ENCODE data around the gene ADAM20.
"Not testable (repeated sequence)": the region's sequence is repeated elsewhere in the genome, so short reads cannot be mapped to it uniquely, and the experiment has no call there.

Gene ADAM20

DNA sequence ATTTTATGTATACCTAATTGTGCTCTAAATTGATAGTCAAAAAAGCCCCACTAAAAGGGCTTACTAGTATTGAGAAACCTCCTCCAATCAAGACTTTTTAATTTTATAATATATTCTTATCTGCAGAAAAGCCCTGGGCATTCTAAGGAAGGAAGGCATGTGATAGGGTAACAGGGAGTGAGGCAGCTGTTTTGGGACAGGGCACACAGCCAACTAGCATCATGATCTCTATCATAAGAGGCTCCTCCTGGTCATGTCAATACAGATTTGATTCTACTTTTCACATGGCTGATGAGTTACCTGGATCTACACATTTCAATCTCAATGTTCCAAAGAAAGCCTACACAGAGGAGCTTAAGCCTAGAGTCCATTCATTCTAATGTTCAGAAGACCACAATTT, 9.1 kb downstream of the ADAM20 start:
- no peak for DNase-seq (ENCODE audit: low spot score)
- TF ChIP-seq, protein P1, sequence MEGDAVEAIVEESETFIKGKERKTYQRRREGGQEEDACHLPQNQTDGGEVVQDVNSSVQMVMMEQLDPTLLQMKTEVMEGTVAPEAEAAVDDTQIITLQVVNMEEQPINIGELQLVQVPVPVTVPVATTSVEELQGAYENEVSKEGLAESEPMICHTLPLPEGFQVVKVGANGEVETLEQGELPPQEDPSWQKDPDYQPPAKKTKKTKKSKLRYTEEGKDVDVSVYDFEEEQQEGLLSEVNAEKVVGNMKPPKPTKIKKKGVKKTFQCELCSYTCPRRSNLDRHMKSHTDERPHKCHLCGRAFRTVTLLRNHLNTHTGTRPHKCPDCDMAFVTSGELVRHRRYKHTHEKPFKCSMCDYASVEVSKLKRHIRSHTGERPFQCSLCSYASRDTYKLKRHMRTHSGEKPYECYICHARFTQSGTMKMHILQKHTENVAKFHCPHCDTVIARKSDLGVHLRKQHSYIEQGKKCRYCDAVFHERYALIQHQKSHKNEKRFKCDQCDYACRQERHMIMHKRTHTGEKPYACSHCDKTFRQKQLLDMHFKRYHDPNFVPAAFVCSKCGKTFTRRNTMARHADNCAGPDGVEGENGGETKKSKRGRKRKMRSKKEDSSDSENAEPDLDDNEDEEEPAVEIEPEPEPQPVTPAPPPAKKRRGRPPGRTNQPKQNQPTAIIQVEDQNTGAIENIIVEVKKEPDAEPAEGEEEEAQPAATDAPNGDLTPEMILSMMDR (conservative IDR thresholded peaks at IDR 0.05; ENCODE audit: low read depth): no peak
- no peak overlapping the region for H3K27ac ChIP-seq
- CTCF ChIA-PET: no interaction called here
- POLR2A ChIA-PET (ENCODE audit: low non-redundant PET): no interaction called here

DNA sequence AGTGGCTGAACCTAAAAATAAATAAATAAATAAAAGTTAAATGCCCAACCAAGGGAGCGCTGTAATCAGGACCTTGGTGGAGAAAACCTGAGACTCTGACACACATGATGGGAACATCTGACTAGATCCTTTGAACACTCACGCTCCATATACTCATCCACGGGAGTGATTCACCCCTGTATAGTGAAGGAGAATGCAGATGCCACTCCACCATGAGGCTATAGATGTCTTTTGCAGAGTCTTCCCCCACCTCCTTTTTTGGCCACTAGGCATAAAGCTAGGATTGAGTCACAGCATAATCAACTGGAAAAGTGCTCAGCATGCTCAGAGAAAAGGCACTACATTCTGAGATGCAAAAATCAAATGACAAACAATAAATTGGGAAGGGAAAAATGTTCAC, 19.0 kb downstream of the ADAM20 start:
- TF ChIP-seq, protein P1 (conservative IDR thresholded peaks at IDR 0.05; ENCODE audit: low read depth): no peak
- ChIA-PET POLR2A (ENCODE audit: low non-redundant PET) (no interaction called here), CTCF (no interaction called here)
- no peak for DNase-seq (ENCODE audit: low spot score)
- H3K27ac ChIP-seq: no peak overlapping the region

DNA sequence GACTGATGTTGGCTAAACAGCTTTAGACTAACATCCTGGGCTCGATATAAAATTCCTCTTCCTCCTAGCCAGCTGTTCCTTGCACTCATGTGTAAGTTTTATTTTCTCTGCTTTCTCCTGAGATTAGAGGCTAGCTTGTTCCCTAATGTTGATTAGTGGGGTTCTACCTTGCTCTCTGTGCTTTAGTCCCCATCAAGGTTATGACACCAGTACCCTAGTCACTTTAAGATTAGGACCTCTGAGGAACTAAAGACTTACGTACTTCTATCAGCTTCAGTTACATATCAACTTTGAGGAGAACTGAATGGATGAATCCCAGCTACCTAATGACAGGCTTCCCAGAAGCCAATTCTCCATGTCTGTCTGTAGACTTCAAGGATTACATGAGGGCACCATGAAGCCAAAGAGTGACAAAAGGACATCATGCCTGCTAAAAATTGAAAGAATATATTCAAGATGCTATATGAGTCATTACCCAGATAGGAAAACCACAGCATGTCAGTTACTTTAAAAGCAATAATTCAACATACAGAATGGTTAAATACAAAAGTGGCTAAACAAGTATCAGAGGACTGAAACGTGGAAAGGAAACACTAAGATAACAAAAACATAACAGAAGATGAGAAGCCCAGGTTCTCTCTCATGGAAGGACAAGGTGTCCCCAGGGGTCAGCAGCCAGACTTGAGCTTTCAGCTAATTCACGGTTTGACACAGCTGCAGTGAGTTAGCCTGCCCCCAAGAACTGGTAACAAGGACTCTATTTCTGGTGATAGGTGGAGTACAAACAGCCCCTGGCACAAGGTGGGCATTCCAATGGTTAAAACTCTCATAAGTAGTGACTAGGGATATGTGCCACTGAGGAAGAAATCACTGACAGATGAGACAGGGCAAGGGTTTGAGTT, 20.4 kb downstream of the ADAM20 start:
- no peak for DNase-seq (ENCODE audit: low spot score)
- no peak overlapping the region for H3K27ac ChIP-seq
- TF ChIP-seq, protein P1 (conservative IDR thresholded peaks at IDR 0.05; ENCODE audit: low read depth): no peak
- ChIA-PET POLR2A (ENCODE audit: low non-redundant PET) (no interaction called here), CTCF (interaction anchor here (0.5 to 0.8 kb wide), 3 partner anchors 44 to 738 kb away, joined by 3 to 4 read pairs (median 3); no protein-coding TSS in a partner anchor)

DNA sequence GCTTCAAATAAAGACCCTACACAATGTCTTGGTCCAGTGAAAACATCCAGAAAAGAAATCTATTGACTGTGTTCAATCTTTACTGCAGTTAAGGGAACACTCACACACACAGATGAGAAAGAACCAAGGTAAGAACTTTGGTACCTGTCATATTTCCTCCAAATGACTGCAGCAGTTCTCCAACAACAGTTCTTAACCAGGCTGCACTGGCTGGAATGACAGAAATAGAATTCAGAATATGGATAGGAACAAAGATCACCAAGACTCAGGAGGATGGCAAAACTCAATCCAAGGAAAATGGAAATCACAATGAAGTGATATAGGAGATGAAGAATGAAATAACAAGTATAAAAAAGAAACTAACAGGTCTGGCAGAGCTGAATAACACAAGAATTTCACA, 36.6 kb downstream of the ADAM20 start:
- TF ChIP-seq, protein P1 (conservative IDR thresholded peaks at IDR 0.05; ENCODE audit: low read depth): no peak
- no peak overlapping the region for H3K27ac ChIP-seq
- POLR2A ChIA-PET (ENCODE audit: low non-redundant PET): no interaction called here
- no peak for DNase-seq (ENCODE audit: low spot score)
- CTCF ChIA-PET: no interaction called here

DNA sequence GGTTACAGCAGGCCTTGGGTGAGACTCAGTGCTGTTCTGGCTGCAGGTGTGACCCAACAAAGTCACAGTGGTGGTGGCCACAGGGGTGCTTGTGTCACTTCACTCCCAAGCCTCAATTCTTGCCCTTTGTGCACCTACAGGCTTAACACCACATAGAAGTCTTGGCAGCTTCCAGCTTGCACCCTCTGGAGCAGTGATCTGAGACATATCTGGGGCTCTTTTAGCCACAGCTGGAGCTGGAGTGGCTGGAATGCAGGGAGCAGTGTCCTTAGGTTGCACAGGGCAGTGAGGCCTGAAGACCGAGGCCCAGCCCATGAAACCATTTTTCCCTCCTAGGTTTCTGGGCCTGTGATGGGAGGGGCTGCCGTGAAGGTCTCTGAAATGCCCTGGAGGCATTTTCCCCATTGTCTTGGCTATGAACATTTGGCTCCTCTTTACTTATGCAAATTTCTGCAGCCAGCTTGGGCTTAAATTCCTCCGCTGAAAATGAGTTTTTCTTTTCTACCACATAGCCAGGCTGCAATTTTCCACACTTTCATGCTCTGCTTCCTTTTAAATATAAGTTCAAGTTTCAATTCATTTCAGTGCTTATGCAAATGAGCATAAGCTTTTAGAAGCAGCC, 45.1 kb downstream of the ADAM20 start:
- H3K27ac ChIP-seq: no peak overlapping the region
- TF ChIP-seq, protein P1 (conservative IDR thresholded peaks at IDR 0.05; ENCODE audit: low read depth): no peak
- ChIA-PET POLR2A (ENCODE audit: low non-redundant PET) (no interaction called here), CTCF (no interaction called here)
- no peak for DNase-seq (ENCODE audit: low spot score)

DNA sequence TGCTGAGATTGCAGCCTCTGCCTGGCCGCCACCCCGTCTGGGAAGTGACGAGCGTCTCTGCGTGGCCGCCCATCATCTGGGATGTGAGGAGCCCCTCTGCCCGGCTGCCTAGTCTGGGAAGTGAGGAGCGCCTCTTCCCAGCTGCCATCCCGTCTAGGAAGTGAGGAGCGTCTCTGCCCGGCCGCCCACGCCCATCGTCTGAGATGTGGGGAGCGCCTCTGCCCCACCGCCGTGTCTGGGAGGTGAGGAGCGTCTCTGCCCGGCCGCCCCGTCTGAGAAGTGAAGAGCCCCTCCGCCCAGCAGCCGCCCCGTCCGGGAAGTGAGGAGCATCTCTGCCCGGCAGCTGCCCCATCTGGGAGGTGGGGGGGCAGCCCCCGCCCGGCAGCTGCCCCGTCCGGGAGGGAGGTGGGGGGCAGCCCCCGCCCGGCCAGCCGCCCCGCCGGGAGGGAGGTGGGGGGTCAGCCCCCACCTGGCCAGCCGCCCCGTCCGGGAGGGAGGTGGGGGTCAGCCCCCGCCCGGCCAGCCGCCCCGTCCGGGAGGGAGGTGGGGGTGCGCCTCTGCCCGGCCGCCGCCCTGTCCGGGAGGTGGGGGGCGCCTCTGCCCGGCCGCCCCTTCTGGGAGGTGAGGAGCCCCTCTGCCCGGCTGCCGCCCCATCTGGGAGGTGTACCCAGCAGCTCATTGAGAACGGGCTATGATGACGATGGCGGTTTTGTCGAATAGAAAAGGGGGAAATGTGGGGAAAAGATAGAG, 57.3 kb downstream of the ADAM20 start:
- POLR2A ChIA-PET (ENCODE audit: low non-redundant PET); DNase-seq (ENCODE audit: low spot score); H3K27ac ChIP-seq; CTCF ChIA-PET: not testable (repeated sequence)

DNA sequence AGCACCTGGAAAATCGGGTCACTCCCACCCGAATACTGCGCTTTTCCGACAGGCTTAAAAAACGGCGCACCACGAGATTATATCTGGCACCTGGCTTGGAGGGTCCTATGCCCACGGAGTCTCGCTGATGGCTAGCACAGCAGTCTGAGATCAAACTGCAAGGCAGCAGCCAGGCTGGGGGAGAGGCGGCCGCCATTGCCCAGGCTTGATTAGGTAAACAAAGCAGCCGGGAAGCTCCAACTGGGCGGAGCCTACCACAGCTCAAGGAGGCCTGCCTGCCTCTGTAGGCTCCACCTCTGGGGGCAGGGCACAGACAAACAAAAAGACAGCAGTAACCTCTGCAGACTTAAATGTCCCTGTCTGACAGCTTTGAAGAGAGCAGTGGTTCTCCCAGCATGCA, 59.3 kb downstream of the ADAM20 start:
- POLR2A ChIA-PET (ENCODE audit: low non-redundant PET): not testable (repeated sequence)

More for the DNA sequence above, 59.3 kb downstream of the ADAM20 start:
- CTCF ChIA-PET; DNase-seq (ENCODE audit: low spot score); H3K27ac ChIP-seq: not testable (repeated sequence)
